K562 (cell line): Measurements from ENCODE around the gene PAN2. TPM values are rescaled to one million over a fixed set of nuclear protein-coding genes. Genes with fewer than 3 reads are reported as not detected.
A peak's percentile ranks its signal among the peaks of the same experiment; 100 is the strongest.

Experiments used
- ESRRB ChIP-seq: fragments of 250-450 bp; sonication (Bioruptor Pico); IDR thresholded peaks from 2 replicates; pipeline ENCODE4 v1.5.0; 2020; ENCODE audit warnings: mild to moderate bottlenecking, moderate library complexity, borderline replicate concordance
- GATAD2A ChIP-seq: fragments of 450-650 bp; IDR thresholded peaks from 2 replicates; pipeline ENCODE4 v1.6.1; 2017
- KLF1 ChIP-seq: fragments of 450-650 bp; IDR thresholded peaks from 2 replicates; pipeline ENCODE4 v1.6.1; 2016; ENCODE audit warnings: missing genetic modification characterization, missing compliant biosample characterization
- NR2F6 ChIP-seq: fragments of 450-650 bp; formaldehyde crosslinking; IDR thresholded peaks from 2 replicates; pipeline ENCODE4 v1.4.0; 2020; ENCODE audit warnings: mild to moderate bottlenecking
- POLR2G ChIP-seq: fragments of 200-400 bp; formaldehyde crosslinking; IDR thresholded peaks from 2 replicates; pipeline ENCODE4 v1.6.1; 2017; ENCODE audit warnings: low read depth, mild to moderate bottlenecking, antibody characterized with exemption, low read length, moderate library complexity
- POLR2H ChIP-seq: IDR thresholded peaks from 2 replicates; pipeline ENCODE4 v1.6.1; 2016; ENCODE audit warnings: missing genetic modification characterization, low read depth, mild to moderate bottlenecking, control low read depth, missing compliant biosample characterization, moderate library complexity
- TCF3 ChIP-seq: sonication (generic); formaldehyde crosslinking; IDR thresholded peaks from 2 replicates; pipeline ENCODE4 v1.4.0; 2020; ENCODE audit warnings: mild to moderate bottlenecking, missing genetic modification reagents
- ZNF146 ChIP-seq: IDR thresholded peaks from one replicate; pipeline ENCODE4 v1.6.1; 2018; ENCODE audit warnings: missing compliant biosample characterization; ENCODE audit not compliant: unreplicated experiment
- ZSCAN32 ChIP-seq: fragments of 450-650 bp; formaldehyde crosslinking; IDR thresholded peaks from 2 replicates; pipeline ENCODE4 v1.4.0; 2020; ENCODE audit warnings: mild to moderate bottlenecking, moderate library complexity
- polyA plus RNA-seq, 8 experiments: library from polyadenylated mRNA; depleted of rRNA in 4 of 8; stranded (reverse) in 5 of 8; unstranded in 3 of 8; fragments of >200 nt; fragmentation: Nextera tagmentation in 2 of 8; fragmentation: Illumina TruSeq in 1 of 8; extraction: Ambion mirVana in 2 of 8; extraction: Trizol in 1 of 8; gene quantifications; 2 replicates each; pipeline versions ENCODE4 v1.2.1 to v1.2.3, GENCODE V29; 2011 to 2014; ENCODE audit warnings: inconsistent platforms in 1 of 8, missing spikeins in 1 of 8
- total RNA-seq, 7 experiments: library from RNA; depleted of rRNA in 6 of 7; stranded (reverse); fragments of >200 nt in 6 of 7; fragmentation: Illumina TruSeq in 2 of 7; extraction: Trizol in 2 of 7; gene quantifications; 2 replicates each; pipeline versions ENCODE4 v1.2.1 to v1.2.3, GENCODE V29; 2011 to 2021; ENCODE audit warnings: low replicate concordance in 1 of 7
- TF ChIP-seq, protein P1 (sequence below): fragments of 450-650 bp; IDR thresholded peaks from 2 replicates; pipeline ENCODE4 v1.7.1; 2018; ENCODE audit warnings: mild to moderate bottlenecking, low read depth; ENCODE audit not compliant: partially characterized antibody
- TF ChIP-seq, protein P2 (sequence below): fragments of 450-650 bp; formaldehyde crosslinking; IDR thresholded peaks from 2 replicates; pipeline ENCODE4 v1.4.0; 2020; ENCODE audit warnings: mild to moderate bottlenecking, moderate library complexity
- TF ChIP-seq, protein P3 (sequence below): fragments of 450-650 bp; formaldehyde crosslinking; IDR thresholded peaks from 2 replicates; pipeline ENCODE4 v1.4.0; 2020; ENCODE audit warnings: mild to moderate bottlenecking, moderate library complexity
- TF ChIP-seq, protein P4 (sequence below): fragments of 250-450 bp; sonication (Bioruptor Pico); IDR thresholded peaks from 2 replicates; pipeline ENCODE4 v1.5.1; 2021; ENCODE audit warnings: mild to moderate bottlenecking
- TF ChIP-seq, protein P5 (sequence below): fragments of 450-650 bp; conservative IDR thresholded peaks from 2 replicates; pipeline ENCODE4 v1.6.1; 2016; ENCODE audit warnings: missing genetic modification characterization, low read depth, mild to moderate bottlenecking, control low read depth, missing compliant biosample characterization

PAN2 gene
- total and polyA plus RNA-seq, 9 of the 15 experiments (the other 6 are each of a cell fraction or from before 2014, with no cell fraction given) = 15.0 to 66.1 (median 25.9) TPM

DNA sequence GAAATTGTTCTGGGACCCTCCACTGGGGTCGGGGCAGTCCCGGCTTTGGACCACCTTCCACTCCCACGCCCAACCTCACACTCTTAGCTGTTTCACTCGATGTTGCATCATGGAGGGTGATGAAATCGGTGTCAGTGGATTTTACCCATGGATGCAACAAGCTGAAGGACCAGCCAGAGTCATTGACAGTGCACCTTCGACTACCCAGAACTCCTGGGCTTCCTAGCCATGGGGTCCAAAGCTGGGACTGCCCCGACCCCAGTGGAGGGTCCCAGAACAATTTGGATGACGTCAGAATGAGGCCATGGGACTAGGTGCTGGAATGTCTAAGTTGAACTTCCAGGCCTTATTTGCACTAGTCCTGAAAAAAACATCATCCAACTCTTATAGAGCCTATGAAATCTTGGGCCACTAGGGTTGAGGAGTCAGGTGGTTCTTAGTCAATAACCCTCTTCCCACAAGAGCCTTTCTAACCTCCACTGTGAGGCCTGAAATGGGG lies 4.0 kb upstream of the PAN2 start (continued):
- TF ChIP-seq, protein P1, sequence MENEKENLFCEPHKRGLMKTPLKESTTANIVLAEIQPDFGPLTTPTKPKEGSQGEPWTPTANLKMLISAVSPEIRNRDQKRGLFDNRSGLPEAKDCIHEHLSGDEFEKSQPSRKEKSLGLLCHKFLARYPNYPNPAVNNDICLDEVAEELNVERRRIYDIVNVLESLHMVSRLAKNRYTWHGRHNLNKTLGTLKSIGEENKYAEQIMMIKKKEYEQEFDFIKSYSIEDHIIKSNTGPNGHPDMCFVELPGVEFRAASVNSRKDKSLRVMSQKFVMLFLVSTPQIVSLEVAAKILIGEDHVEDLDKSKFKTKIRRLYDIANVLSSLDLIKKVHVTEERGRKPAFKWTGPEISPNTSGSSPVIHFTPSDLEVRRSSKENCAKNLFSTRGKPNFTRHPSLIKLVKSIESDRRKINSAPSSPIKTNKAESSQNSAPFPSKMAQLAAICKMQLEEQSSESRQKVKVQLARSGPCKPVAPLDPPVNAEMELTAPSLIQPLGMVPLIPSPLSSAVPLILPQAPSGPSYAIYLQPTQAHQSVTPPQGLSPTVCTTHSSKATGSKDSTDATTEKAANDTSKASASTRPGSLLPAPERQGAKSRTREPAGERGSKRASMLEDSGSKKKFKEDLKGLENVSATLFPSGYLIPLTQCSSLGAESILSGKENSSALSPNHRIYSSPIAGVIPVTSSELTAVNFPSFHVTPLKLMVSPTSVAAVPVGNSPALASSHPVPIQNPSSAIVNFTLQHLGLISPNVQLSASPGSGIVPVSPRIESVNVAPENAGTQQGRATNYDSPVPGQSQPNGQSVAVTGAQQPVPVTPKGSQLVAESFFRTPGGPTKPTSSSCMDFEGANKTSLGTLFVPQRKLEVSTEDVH = no peak
- TF ChIP-seq, protein P2, sequence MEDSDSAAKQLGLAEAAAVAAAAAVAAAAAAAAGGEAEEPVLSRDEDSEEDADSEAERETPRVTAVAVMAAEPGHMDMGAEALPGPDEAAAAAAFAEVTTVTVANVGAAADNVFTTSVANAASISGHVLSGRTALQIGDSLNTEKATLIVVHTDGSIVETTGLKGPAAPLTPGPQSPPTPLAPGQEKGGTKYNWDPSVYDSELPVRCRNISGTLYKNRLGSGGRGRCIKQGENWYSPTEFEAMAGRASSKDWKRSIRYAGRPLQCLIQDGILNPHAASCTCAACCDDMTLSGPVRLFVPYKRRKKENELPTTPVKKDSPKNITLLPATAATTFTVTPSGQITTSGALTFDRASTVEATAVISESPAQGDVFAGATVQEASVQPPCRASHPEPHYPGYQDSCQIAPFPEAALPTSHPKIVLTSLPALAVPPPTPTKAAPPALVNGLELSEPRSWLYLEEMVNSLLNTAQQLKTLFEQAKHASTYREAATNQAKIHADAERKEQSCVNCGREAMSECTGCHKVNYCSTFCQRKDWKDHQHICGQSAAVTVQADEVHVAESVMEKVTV = 0 out of 2 replicates have a peak, but pooled peaks have one; percentile 12
- TF ChIP-seq NR2F6 = no peak
- no peak for TF ChIP-seq ZNF146 (CRISPR knock-in tag)
- TF ChIP-seq ESRRB (CRISPR knock-in tag) = no peak
- no peak for TF ChIP-seq GATAD2A
- TF ChIP-seq, protein P3, sequence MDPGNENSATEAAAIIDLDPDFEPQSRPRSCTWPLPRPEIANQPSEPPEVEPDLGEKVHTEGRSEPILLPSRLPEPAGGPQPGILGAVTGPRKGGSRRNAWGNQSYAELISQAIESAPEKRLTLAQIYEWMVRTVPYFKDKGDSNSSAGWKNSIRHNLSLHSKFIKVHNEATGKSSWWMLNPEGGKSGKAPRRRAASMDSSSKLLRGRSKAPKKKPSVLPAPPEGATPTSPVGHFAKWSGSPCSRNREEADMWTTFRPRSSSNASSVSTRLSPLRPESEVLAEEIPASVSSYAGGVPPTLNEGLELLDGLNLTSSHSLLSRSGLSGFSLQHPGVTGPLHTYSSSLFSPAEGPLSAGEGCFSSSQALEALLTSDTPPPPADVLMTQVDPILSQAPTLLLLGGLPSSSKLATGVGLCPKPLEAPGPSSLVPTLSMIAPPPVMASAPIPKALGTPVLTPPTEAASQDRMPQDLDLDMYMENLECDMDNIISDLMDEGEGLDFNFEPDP (CRISPR knock-in tag) = no peak
- TF ChIP-seq POLR2G = peak; percentile 31; the same call in 1 of the 2 replicates
- TF ChIP-seq, protein P4, sequence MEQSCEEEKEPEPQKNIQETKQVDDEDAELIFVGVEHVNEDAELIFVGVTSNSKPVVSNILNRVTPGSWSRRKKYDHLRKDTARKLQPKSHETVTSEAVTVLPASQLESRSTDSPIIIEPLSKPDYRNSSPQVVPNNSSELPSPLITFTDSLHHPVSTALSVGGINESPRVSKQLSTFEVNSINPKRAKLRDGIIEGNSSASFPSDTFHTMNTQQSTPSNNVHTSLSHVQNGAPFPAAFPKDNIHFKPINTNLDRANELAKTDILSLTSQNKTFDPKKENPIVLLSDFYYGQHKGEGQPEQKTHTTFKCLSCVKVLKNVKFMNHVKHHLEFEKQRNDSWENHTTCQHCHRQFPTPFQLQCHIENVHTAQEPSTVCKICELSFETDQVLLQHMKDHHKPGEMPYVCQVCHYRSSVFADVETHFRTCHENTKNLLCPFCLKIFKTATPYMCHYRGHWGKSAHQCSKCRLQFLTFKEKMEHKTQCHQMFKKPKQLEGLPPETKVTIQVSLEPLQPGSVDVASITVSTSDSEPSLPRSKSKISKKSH (CRISPR knock-in tag) = no peak
- no peak; the same call in 1 of the 2 replicates for TF ChIP-seq POLR2H (tag)
- TF ChIP-seq KLF1 (tag) = 0 out of 2 replicates have a peak, but pooled peaks have one; percentile 8
- TF ChIP-seq ZSCAN32 (CRISPR knock-in tag) = peak; percentile 79
- TF ChIP-seq, protein P5, sequence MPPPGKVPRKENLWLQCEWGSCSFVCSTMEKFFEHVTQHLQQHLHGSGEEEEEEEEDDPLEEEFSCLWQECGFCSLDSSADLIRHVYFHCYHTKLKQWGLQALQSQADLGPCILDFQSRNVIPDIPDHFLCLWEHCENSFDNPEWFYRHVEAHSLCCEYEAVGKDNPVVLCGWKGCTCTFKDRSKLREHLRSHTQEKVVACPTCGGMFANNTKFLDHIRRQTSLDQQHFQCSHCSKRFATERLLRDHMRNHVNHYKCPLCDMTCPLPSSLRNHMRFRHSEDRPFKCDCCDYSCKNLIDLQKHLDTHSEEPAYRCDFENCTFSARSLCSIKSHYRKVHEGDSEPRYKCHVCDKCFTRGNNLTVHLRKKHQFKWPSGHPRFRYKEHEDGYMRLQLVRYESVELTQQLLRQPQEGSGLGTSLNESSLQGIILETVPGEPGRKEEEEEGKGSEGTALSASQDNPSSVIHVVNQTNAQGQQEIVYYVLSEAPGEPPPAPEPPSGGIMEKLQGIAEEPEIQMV (tag) = 0 out of 2 replicates have a peak, but pooled peaks have one; percentile 48
- TF ChIP-seq TCF3 = no peak
